Neuron (in vitro differentiated cells): Measurements from ENCODE around the gene GON4L.
"Not testable (repeated sequence)": the region's sequence is repeated elsewhere in the genome, so short reads cannot be mapped to it uniquely, and the experiment has no call there.

Experiments
- H2AFZ ChIP-seq: one replicate; pipeline ENCODE4 v1.6.1; 2013; ENCODE audit warnings: low read depth, mild to moderate bottlenecking, inconsistent platforms, low read length, moderate library complexity
- H3K27me3 ChIP-seq: one replicate; pipeline ENCODE4 v1.6.1; 2013; ENCODE audit warnings: low read length; ENCODE audit not compliant: insufficient read depth
- H3K36me3 ChIP-seq: one replicate; pipeline ENCODE4 v1.6.1; 2013; ENCODE audit warnings: low read length; ENCODE audit not compliant: insufficient read depth
- H3K4me1 ChIP-seq: one replicate; pipeline ENCODE4 v1.6.1; 2013; ENCODE audit warnings: low read length; ENCODE audit not compliant: insufficient read depth
- H3K4me3 ChIP-seq: 2 replicates; pipeline ENCODE4 v1.5.1; 2013; ENCODE audit warnings: mild to moderate bottlenecking, low read length, moderate library complexity
- H3K9me3 ChIP-seq: one replicate; pipeline ENCODE4 v1.6.1; 2013; ENCODE audit warnings: low read length

Gene GON4L

DNA sequence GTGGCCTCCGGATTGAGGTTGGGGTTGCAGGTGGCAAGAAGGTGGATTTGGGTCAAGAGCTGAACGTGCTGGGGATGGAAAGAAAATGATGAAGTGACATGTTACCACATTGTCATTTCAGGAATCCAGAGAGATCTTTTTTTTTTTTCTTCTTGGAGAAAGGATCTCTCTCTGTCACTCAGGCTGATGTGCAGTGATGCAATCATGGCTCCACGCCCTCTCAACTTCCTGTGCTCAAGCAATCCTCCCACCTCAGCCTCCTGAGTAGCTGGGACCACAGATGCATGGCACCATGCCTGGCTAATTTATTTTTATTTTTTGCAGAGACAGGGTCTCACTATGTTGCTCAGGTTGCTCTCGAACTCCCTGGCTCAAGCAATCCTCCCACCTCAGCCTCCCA is 80.6 kb downstream of the GON4L start:
- H3K27me3 ChIP-seq: no peaks in the 10 kb centered on the region
- no peaks in the 10 kb centered on the region for H3K4me1 ChIP-seq
- H3K9me3 ChIP-seq: no peaks in the 10 kb centered on the region
- H3K36me3 ChIP-seq: peaks cover 82% of the 10 kb centered on the region
- H3K4me3 ChIP-seq: no peak overlapping the region
- H2AFZ ChIP-seq: no peak overlapping the region

DNA sequence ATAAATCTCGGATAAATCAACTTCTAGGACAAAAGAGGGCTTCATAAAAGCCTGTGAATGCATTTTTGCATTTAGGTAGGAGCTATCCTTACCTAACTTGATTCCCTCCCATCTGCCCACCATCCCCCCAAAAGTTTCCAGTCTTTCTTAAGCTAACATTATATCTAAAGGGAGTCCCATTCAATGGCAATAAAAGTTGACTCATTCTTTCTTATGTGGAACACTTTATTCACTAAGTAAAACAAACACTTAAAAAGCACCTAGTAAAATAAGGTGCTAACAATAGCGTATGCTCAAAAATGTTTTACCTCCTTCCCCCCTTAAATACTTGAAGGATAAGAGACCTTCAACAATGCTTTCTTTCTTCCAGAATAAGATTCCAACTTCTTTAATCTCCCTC is 83.8 kb downstream of the GON4L start:
- H3K9me3 ChIP-seq: no peaks in the 10 kb centered on the region
- no peak overlapping the region for H3K4me3 ChIP-seq
- peaks cover 83% of the 10 kb centered on the region for H3K36me3 ChIP-seq
- H2AFZ ChIP-seq: no peak overlapping the region
- no peaks in the 10 kb centered on the region for H3K27me3 ChIP-seq
- H3K4me1 ChIP-seq: no peaks in the 10 kb centered on the region

DNA sequence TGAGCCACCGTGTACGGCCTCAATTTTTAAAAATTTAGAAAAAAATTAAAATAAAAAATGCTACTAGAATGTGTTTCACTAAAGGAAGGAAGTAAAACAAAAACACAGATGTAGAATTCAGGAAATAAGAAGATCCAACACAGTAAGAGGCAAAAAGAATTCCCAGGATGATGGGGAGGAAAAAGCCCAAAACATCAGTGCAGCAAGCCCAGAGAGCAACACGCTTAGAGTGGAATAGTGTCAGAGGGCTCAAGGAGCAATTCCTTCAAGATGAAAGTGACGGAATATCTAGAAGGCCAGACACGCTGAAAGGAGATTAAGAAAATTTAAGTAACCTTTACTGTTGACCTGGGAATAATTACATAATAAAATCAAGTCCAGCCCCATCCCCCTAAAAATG is 87.8 kb downstream of the GON4L start:
- Histone ChIP-seq H3K36me3 (peaks cover 86% of the 10 kb centered on the region), H3K4me3 (no peak overlapping the region), H3K4me1 (no peaks in the 10 kb centered on the region), H2AFZ (no peak overlapping the region), H3K9me3 (no peaks in the 10 kb centered on the region), H3K27me3 (no peaks in the 10 kb centered on the region)

DNA sequence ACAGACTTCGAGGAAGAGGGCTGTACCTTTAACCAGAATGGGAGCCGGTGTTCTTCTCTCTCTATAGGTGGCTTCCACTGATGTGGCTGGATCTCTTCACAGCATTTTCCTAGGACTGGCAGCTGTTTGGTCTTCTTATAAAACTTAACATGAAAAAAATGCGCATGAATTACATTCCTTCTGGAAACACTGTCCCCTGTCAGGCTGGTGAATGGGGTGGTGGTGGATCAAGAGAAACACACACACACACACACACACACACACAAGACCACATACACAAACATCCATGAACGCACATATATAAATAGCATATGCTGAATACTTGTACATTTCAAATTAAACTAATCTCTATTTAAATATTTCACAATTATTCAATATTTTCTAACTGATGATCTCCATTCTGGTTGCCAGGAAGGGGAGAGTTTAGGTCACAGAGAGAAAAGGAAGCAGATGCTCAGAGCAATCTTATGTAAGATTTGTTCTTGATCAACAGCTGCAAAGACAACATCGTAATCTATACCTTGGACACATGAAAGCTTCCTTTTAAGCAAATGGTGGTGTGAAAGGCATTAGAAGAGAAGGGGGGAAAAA is 89.5 kb downstream of the GON4L start:
- not testable (repeated sequence) for H3K4me3 ChIP-seq, H3K27me3 ChIP-seq, H3K4me1 ChIP-seq, H2AFZ ChIP-seq, H3K9me3 ChIP-seq
- peaks cover 86% of the 10 kb centered on the region for H3K36me3 ChIP-seq

DNA sequence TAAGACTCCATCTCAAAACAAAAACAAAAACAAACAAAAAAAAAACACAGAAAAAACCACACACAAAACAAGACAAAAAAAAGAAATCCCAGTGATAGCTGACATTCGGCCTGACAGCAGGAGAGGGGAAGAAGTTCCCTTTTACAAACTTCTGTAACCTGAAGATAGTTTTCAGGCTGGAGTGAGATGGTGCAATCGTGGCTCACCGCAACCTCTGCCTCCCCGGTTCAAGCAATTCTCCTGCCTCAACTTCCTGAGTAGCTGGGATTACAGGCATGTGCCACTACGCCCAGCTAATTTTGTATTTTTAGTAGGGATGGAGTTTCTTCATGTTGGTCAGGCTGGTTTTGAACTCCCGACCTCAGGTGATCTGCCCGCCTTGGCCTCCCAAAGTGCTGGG is 93.0 kb downstream of the GON4L start:
- H3K36me3 ChIP-seq: peaks cover 84% of the 10 kb centered on the region
- H3K9me3 ChIP-seq, H3K27me3 ChIP-seq, H2AFZ ChIP-seq, H3K4me1 ChIP-seq, H3K4me3 ChIP-seq: not testable (repeated sequence)

DNA sequence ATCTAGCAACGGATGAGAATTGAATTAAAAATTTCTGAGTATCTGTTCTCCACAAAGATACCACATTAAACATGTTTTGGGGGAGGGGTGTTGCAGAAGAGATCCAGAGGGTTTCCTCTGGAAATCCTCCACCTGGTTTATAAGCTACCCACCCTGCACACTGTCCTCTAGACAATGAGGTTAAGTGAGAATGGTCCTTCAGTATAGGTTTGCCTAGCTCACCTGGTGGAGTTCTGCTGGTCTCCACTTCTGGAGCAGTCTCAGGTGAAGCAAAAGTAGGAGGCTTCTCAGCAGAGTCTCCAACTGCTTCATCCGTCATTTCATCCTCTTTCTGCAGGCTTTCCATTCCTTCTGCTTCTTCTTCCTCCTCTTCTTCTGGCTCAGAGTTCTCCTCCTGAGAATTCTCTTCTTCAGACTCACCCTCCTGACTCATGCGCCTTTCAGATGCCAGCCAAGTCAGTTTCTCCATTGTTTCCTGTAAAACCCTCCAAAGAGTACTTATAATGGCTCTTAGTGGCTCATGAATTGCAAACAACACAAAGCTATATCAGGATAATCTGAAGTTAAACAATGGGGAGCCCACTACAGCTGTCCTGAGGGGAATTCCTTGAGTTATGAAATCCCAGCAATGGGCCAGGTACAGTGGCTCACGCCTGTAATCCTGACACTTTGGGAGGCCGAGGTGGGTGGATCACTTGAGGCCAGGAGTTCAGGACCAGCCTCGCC is 93.8 kb downstream of the GON4L start:
- not testable (repeated sequence) for H3K27me3 ChIP-seq, H2AFZ ChIP-seq, H3K9me3 ChIP-seq, H3K4me3 ChIP-seq, H3K4me1 ChIP-seq
- H3K36me3 ChIP-seq: peaks cover 87% of the 10 kb centered on the region

DNA sequence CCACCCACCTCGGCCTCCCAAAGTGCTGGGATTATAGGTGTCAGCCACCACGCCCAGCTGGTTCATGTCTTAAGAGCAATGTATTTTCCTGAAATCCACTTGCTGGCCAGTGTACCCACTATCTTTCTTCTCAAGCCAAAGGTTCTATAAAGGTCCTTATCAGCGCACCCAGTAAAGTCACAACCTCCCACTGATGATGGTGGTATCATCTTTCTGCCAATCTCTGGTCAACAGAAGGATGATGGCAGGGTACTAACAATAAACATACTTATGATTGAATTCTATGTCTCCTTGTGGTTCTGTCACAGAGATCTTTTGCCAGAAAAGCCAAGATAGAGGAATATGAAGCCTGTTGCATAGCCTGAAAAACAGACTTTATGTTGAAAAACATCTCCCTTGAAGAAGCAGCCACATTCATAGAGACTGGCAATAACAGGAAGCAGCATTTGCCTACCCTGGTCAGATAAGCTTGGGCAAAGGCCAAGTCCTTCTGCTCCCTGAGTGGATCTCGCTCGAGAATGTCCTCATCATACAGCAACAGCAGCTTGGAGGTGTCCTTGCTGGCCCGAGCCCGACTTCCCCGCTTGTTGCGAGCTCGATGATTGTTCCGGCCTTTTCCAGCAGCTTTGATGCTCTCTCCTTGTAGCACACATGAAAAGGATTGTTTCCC is 95.1 kb downstream of the GON4L start:
- Histone ChIP-seq H3K36me3 (peaks cover 85% of the 10 kb centered on the region), H3K4me3 (no peak overlapping the region), H3K4me1 (no peaks in the 10 kb centered on the region), H2AFZ (no peak overlapping the region), H3K27me3 (no peaks in the 10 kb centered on the region), H3K9me3 (no peaks in the 10 kb centered on the region)

DNA sequence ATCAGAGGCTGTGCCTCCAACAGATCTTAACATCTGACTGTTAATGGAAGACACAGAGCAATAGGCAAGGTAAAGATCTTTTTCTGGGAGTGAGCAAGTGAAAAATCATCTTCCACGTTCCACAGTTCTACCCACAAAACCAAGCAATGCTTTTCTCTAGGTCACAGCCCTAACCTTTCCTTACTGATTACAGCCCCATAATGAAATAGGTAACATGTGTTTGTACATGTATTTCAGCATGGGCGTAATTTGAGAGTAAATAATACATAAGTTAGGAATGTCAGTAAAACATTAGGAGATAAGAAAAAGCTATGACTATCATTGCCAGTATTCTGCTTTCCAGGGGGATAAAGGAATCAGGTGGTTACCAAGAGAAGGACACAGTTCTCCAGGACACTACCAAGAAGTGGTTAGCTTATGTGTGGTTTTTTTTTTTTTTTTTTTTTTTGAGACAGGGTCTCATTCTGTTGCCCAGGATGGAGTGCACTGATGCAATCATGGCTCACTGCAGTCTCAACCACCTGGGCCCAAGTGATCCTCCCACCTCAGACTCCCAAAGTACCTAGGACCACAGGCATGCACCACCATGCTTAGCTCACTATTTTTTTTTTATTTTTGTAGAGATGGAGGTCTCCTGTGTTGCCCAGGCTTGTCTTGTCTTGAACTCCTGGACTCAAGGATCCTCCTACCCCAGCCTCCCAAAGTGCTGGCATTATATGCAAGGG is 96.1 kb downstream of the GON4L start:
- Histone ChIP-seq H2AFZ (no peak overlapping the region), H3K9me3 (no peaks in the 10 kb centered on the region), H3K36me3 (peaks cover 84% of the 10 kb centered on the region)

DNA sequence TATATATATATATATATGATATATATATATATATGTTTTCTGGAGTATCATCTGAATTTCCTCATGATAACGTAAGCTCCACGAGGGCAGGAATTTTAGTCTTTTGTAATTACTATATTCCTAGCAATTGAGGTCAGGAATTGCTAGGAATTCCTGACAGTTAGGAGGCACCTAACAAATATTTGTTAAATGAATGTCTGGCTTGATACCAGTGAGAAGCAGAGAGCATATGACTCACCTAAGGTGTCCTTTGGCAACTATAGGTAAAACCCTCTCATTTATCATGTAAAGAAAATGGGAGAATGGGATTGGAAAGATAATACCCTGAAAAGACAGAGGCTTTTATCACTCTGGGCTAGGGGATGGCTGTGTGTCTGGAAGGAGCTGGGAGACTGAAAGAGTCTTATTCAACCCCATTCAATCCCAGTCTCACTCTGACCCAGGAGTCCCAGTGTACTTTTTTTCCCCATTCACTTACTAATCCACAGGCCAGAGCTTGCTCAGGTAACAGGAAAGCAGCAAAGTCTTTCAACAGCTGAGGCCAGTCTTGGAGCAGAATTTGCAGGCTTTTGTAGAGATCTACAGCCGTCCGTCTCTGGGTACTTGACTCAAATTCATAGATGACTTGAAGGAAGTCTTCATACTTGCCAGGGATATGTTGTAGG is 96.9 kb downstream of the GON4L start:
- Histone ChIP-seq H3K9me3 (no peaks in the 10 kb centered on the region), H3K27me3 (no peaks in the 10 kb centered on the region), H3K4me1 (no peaks in the 10 kb centered on the region), H2AFZ (no peak overlapping the region), H3K36me3 (peaks cover 85% of the 10 kb centered on the region), H3K4me3 (no peak overlapping the region)

More for the DNA sequence above, 96.1 kb downstream of the GON4L start:
- H3K4me1 ChIP-seq: no peaks in the 10 kb centered on the region
- no peak overlapping the region for H3K4me3 ChIP-seq
- H3K27me3 ChIP-seq: no peaks in the 10 kb centered on the region

DNA sequence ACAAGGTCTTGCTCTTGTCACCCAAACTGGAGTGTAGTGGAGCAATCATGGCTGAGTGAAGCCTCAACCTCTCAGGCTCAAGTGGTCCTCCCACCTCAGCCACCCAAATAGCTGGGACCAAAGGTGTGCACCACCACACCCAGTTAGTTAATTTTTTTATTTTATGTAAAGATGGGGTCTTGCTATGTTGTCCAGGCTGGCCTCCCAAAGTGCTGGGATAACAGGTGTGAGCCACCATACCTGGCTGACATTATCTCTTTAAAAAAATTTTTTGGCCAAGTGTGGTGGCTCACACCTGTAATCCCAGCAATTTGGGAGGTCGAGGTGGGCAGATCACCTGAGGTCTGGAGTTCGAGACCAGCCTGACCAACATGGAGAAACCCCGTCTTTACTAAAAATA is 98.0 kb downstream of the GON4L start:
- not testable (repeated sequence) for H3K9me3 ChIP-seq, H3K27me3 ChIP-seq, H2AFZ ChIP-seq, H3K4me1 ChIP-seq, H3K4me3 ChIP-seq
- peaks cover 83% of the 10 kb centered on the region for H3K36me3 ChIP-seq

DNA sequence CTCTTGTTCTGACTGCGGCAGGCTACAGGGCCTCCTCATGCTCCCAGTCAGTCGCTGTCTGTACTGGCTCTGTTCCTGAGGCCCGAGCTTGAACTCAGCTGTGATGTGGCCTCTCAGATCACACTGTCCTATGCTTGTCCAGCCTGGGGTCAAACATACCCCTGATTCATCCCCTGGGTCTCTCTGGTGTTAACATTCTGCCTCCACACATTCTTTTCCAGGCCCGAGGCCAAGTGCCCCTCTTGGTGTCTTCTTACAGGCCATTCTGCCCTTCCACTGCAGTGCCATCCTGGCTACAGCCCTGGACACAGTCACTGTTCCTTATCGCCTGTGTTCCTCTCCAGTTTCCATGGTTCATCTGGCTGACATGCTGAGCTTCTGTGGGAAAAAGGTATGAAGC is 108.9 kb downstream of the GON4L start:
- H3K27me3 ChIP-seq, H3K4me1 ChIP-seq, H2AFZ ChIP-seq, H3K9me3 ChIP-seq, H3K4me3 ChIP-seq: not testable (repeated sequence)
- peaks cover 30% of the 10 kb centered on the region for H3K36me3 ChIP-seq

DNA sequence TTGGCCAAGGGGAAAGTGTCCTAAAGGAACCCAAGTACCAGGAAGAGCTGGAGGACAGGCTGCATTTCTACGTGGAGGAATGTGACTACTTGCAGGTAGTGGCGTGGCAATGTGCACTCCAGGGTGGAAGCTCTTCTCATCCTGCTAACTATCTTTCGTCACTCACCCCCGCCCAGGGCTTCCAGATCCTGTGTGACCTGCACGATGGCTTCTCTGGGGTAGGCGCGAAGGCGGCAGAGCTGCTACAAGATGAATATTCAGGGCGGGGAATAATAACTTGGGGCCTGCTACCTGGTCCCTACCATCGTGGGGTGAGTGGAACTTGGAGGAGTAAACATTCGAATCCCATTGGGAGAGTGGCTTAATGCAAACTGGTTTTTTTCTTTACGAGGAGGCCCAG is 109.4 kb downstream of the GON4L start:
- H3K36me3 ChIP-seq: peaks cover 26% of the 10 kb centered on the region
- H2AFZ ChIP-seq, H3K9me3 ChIP-seq, H3K4me1 ChIP-seq, H3K27me3 ChIP-seq, H3K4me3 ChIP-seq: not testable (repeated sequence)
